ENCODE data around the gene ZBTB46. TPM values are rescaled to one million over a fixed set of nuclear protein-coding genes. Genes with fewer than 3 reads are reported as not detected.

ZBTB46 gene
- total RNA-seq, 1 experiment from 2014 or later = 10.7 TPM

GRCh38 chr20:63750807-63751470 is 80.1 kb downstream of the ZBTB46 start:
- ChIA-PET POLR2A (interaction anchor here (0.7 kb wide), 1 partner anchor 76 kb away, joined by 3 read pairs; no protein-coding TSS in a partner anchor), RAD21 (ENCODE audit: low non-redundant PET in 1 of 2, low total read pairs in 2 of 2, uncharacterized antibody in 2 of 2, unreplicated experiment in 2 of 2) (no interaction called here), CTCF (no interaction called here)
- intact Hi-C loops (cut with micrococcal nuclease) = no loop called here
- Histone ChIP-seq H3K4me3 (replicated peaks in 1 of 2; ENCODE audit: low read depth in 1 of 2, low read length in 2 of 2) (no peak overlapping the region), H3K27me3 (ENCODE audit: insufficient read depth, low read length) (no peaks in the 10 kb centered on the region), H3K4me2 (ENCODE audit: low read length) (no peak overlapping the region), H3K79me2 (ENCODE audit: insufficient read depth, low read length) (no peaks in the 10 kb centered on the region), H4K20me1 (ENCODE audit: insufficient read depth) (no peaks in the 10 kb centered on the region), H3K9ac (ENCODE audit: low read length) (no peak overlapping the region), H3K9me2 (ENCODE audit: insufficient read depth) (no peaks in the 10 kb centered on the region), H3K27ac (ENCODE audit: low read depth, low read length) (no peak overlapping the region), H2AFZ (ENCODE audit: low read depth, low read length, poor library complexity, severe bottlenecking) (no peak overlapping the region), H3K9me3 (ENCODE audit: control insufficient read depth in 1 of 2, insufficient read depth in 1 of 2, low read depth in 1 of 2, low read length in 2 of 2) (no peaks in the 10 kb centered on the region), H3K4me1 (ENCODE audit: control insufficient read depth in 1 of 2, insufficient read depth in 2 of 2, low read length in 2 of 2) (no peaks in the 10 kb centered on the region), H3K36me3 (ENCODE audit: control insufficient read depth in 1 of 2, insufficient read depth in 2 of 2, low read length in 2 of 2) (no peaks in the 10 kb centered on the region)
- no peak for TF ChIP-seq ZFX (IDR thresholded peaks at IDR 0.05)
- TF ChIP-seq JUND (IDR thresholded peaks at IDR 0.05) = no peak
- TF ChIP-seq MAX (IDR thresholded peaks at IDR 0.05) = no peak
- no peak for TF ChIP-seq CBX3 (IDR thresholded peaks at IDR 0.05; ENCODE audit: low read depth)
- TF ChIP-seq, protein P1, sequence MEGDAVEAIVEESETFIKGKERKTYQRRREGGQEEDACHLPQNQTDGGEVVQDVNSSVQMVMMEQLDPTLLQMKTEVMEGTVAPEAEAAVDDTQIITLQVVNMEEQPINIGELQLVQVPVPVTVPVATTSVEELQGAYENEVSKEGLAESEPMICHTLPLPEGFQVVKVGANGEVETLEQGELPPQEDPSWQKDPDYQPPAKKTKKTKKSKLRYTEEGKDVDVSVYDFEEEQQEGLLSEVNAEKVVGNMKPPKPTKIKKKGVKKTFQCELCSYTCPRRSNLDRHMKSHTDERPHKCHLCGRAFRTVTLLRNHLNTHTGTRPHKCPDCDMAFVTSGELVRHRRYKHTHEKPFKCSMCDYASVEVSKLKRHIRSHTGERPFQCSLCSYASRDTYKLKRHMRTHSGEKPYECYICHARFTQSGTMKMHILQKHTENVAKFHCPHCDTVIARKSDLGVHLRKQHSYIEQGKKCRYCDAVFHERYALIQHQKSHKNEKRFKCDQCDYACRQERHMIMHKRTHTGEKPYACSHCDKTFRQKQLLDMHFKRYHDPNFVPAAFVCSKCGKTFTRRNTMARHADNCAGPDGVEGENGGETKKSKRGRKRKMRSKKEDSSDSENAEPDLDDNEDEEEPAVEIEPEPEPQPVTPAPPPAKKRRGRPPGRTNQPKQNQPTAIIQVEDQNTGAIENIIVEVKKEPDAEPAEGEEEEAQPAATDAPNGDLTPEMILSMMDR (IDR thresholded peaks at IDR 0.05 in 2 of 3, conservative IDR thresholded peaks at IDR 0.05 in 1 of 3; ENCODE audit: borderline replicate concordance in 1 of 3, insufficient read depth in 1 of 3, low read depth in 2 of 3, low read length in 2 of 3) = no peak
- TF ChIP-seq REST (IDR thresholded peaks at IDR 0.05; ENCODE audit: low read depth) = no peak
- no peak for TF ChIP-seq FOSL1 (IDR thresholded peaks at IDR 0.05; ENCODE audit: low read depth)
- no peak for TF ChIP-seq SRF (IDR thresholded peaks at IDR 0.05; ENCODE audit: low read depth)
- TF ChIP-seq YY1 (IDR thresholded peaks at IDR 0.05; ENCODE audit: extremely low read depth, insufficient replicate concordance, low read depth, low read length) = no peak
- no peak for TF ChIP-seq EZH2 (IDR thresholded peaks at IDR 0.05)
- no peak for TF ChIP-seq SIN3A (IDR thresholded peaks at IDR 0.05; ENCODE audit: low read depth)
- no peak for DNase-seq (ENCODE audit: low read depth, low spot score)
- no TSS peak for BruUV-seq (replicated peaks)
- no peak for ATAC-seq

Data from HCT116 (cell line).